MCF 10A (cell line): ENCODE data around the gene DCAF7. TPM values are rescaled to one million over a fixed set of nuclear protein-coding genes. Genes with fewer than 3 reads are reported as not detected.

Source experiments
- BruUV-seq: library from RNA; stranded (reverse); fragments of 400-500 nt; replicated peaks from 2 replicates; lab custom pipeline; 2021; lab: Mats Ljungman, UMichigan
- CTCF ChIA-PET: fragments of 300-600 bp; sonication (Branson Sonifier 250); formaldehyde crosslinking; extraction: SDS; loops from one replicate; lab custom pipeline; 2021; ENCODE audit warnings: antibody characterized with exemption, inconsistent platforms; lab: Yijun Ruan, JAX
- POLR2A ChIA-PET: fragments of 300-600, 350-650 bp; sonication (Branson Sonifier 250); formaldehyde crosslinking; extraction: SDS; loops from one replicate; lab custom pipeline; 2020; ENCODE audit warnings: antibody characterized with exemption, inconsistent platforms; lab: Yijun Ruan, JAX
- DNase-seq: peaks from one replicate; pipeline ENCODE4 v3.0.0-alpha.2; 2018; ENCODE audit not compliant: unreplicated experiment
- H3K27ac Mint-ChIP-seq: one replicate; pipeline ENCODE4 v1.8.0; 2022; ENCODE audit warnings: mild to moderate bottlenecking, low read depth, mixed read lengths; ENCODE audit not compliant: unreplicated experiment
- H3K27me3 Mint-ChIP-seq: one replicate; pipeline ENCODE4 v1.8.0; 2022; ENCODE audit warnings: mixed read lengths; ENCODE audit not compliant: insufficient read depth, unreplicated experiment
- H3K36me3 Mint-ChIP-seq: one replicate; pipeline ENCODE4 v1.8.0; 2022; ENCODE audit warnings: mild to moderate bottlenecking, moderate library complexity, mixed read lengths; ENCODE audit not compliant: insufficient read depth, unreplicated experiment
- H3K4me1 Mint-ChIP-seq: one replicate; pipeline ENCODE4 v1.8.0; 2022; ENCODE audit warnings: mixed read lengths; ENCODE audit not compliant: insufficient read depth, unreplicated experiment
- H3K4me3 Mint-ChIP-seq: one replicate; pipeline ENCODE4 v1.8.0; 2022; ENCODE audit warnings: mild to moderate bottlenecking, moderate library complexity, mixed read lengths; ENCODE audit not compliant: unreplicated experiment
- H3K9me3 Mint-ChIP-seq: one replicate; pipeline ENCODE4 v1.8.0; 2022; ENCODE audit warnings: mixed read lengths; ENCODE audit not compliant: unreplicated experiment
- CTCF ChIP-seq: fragments of 200-600 bp; IDR thresholded peaks from one replicate; pipeline ENCODE4 v1.8.0; 2022; ENCODE audit warnings: antibody characterized with exemption, mild to moderate bottlenecking; ENCODE audit not compliant: unreplicated experiment
- intact Hi-C: fragments of 100-400 bp; cut with micrococcal nuclease; formaldehyde crosslinking; loops from 2 replicates; pipeline ENCODE4 v1.14.1; 2022
- total RNA-seq: library from RNA; stranded (reverse); gene quantifications from 2 replicates; pipeline ENCODE4 v1.2.3, GENCODE V29; 2022

The DCAF7 gene
- total RNA-seq, 1 experiment from 2014 or later: 81.6 TPM

GRCh38 chr17:63621684-63622573 lies 71.7 kb downstream of the DCAF7 start, which contains the start of gene MAP3K3:
TSS of gene MAP3K3 (plus strand) at chr17:63622417. CDS start at chr17:63622760, 343 bp downstream.
- ChIA-PET POLR2A (interaction anchor here (0.5 to 4.3 kb wide), 39 partner anchors 8 to 1142 kb away, joined by 3 to 45 read pairs (median 4); partner anchors contain the start of genes CCDC47, DCAF7, DDX42 and PSMC5), CTCF (interaction anchor here (0.7 to 2.2 kb wide), 5 partner anchors 9 to 214 kb away, joined by 3 to 5 read pairs (median 4); no protein-coding TSS in a partner anchor)
- intact Hi-C loops: loop anchor here (2.0 kb wide), 1 partner anchor 119 kb away; the partner anchor contains the start of gene STRADA
- H3K4me1 Mint-ChIP-seq: peaks cover 20% of the 10 kb centered on the region
- no peaks in the 10 kb centered on the region for H3K27me3 Mint-ChIP-seq
- H3K4me3 Mint-ChIP-seq: peak within 1 kb of the TSS; percentile 93
- H3K9me3 Mint-ChIP-seq: no peaks in the 10 kb centered on the region
- H3K27ac Mint-ChIP-seq: no peak within 1 kb of the TSS
- no peaks in the 10 kb centered on the region for H3K36me3 Mint-ChIP-seq
- peak; percentile 100 for DNase-seq
- TF ChIP-seq CTCF: no peak
- no TSS peak for BruUV-seq

DNA sequence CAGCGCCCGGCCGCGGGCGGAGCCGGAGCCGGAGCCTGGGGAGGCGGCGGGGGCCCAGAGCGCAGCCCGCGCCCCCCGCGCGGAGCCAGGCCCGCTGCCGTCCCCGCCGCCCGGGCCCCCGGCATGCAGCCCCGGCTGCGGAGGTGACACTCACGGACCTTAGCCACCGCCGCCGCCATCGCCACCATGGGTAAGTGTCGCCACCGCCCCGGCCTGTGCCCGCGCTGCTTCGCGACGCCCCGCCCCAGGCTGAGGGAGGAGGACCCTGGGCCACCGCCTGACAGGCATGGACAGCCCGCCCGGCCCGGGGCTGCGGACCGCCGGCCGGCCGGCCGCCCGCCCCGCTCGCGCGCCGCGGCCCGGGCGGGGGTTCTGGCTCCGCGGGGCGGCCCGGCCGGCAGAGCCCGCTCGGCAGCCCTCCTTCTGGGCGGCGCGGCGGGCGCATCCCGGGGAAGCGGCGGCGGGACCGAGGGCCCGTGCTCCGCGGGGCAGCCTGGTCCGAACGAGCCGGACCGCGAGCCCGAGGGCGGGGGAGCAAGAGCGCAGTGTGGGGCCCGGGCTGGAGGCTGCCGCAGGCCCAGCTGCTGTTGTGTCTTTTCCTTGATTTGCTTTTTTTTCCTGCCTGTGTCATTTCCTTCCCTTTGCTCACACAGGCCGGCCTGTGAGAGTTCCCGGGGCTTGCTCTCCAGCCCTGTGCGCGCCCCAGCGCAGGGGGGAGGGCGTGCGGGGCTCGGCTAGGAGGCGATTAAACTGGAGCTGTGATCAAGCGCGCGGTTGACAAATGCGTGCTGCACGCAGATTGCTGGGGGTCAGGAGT lies 72.5 kb downstream of the DCAF7 start:
- Mint-ChIP-seq H3K9me3 (no peaks in the 10 kb centered on the region), H3K4me1 (peaks cover 20% of the 10 kb centered on the region), H3K4me3 (peak overlapping the region; percentile 93), H3K27ac (no peak overlapping the region), H3K36me3 (no peaks in the 10 kb centered on the region), H3K27me3 (no peaks in the 10 kb centered on the region)
- intact Hi-C loops: loop anchor here (2.0 kb wide), 1 partner anchor 118 kb away; the partner anchor contains the start of gene STRADA
- ChIA-PET CTCF (interaction anchor here (0.7 to 2.2 kb wide), 2 partner anchors 10 to 1101 kb away, joined by 3 to 5 read pairs; no protein-coding TSS in a partner anchor), POLR2A (interaction anchor here (0.5 to 4.3 kb wide), 34 partner anchors 10 to 909 kb away, joined by 3 to 45 read pairs (median 4); partner anchors contain the start of genes CCDC47, DCAF7, DDX42 and STRADA)
- BruUV-seq: no TSS peak
- peak; percentile 44 for DNase-seq
- TF ChIP-seq CTCF: no peak

GRCh38 chr17:63623786-63624530 lies 73.7 kb downstream of the DCAF7 start:
- BruUV-seq: TSS peak; percentile 23
- no peak for DNase-seq
- H3K4me1 Mint-ChIP-seq: peaks cover 20% of the 10 kb centered on the region
- CTCF ChIA-PET: interaction anchor here (2.2 kb wide), 1 partner anchor 9 kb away, joined by 5 read pairs; no protein-coding TSS in a partner anchor
- POLR2A ChIA-PET: interaction anchor here (0.6 to 4.3 kb wide), 13 partner anchors 10 to 173 kb away, joined by 3 to 45 read pairs (median 6); partner anchors contain the start of genes CCDC47, STRADA and TACO1
- TF ChIP-seq CTCF: no peak
- H3K36me3 Mint-ChIP-seq: no peaks in the 10 kb centered on the region
- intact Hi-C loops: loop anchor here (2.0 kb wide), 1 partner anchor 117 kb away; the partner anchor contains the start of gene STRADA
- H3K9me3 Mint-ChIP-seq: no peaks in the 10 kb centered on the region
- peak overlapping the region; percentile 93 for H3K4me3 Mint-ChIP-seq
- H3K27ac Mint-ChIP-seq: no peak overlapping the region
- no peaks in the 10 kb centered on the region for H3K27me3 Mint-ChIP-seq
